ENCODE results near the gene SEC14L1.

GRCh38 chr17:77209330-77209748, 68.6 kb downstream of the SEC14L1 start:
- TF ChIP-seq EP300 (IDR thresholded peaks at IDR 0.05), result no peak
- no peak for TF ChIP-seq CTCF (IDR thresholded peaks at IDR 0.05)
